Measurements from ENCODE around the gene FAM156B.
"Not testable (repeated sequence)": the region's sequence is repeated elsewhere in the genome, so short reads cannot be mapped to it uniquely, and the experiment has no call there.

DNA sequence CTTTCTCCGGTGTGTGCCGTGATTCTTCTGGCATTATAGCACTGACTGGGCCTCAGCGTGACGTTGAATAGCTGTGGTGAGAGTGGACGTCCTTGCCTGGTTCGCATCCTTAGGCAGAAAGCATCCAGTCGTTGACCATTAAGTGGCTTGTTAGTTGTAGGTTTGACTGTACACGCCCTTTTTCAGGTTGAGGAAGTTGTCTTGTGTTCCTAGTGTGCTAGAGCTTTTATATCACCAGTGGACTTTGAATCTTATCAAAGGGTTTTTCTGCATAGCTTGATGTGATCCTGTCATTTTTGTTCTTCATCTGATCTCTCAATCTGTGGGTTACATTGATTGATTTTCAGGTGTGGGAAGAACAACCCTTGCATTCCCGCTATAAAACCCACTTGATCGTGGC lies 8.4 kb downstream of the FAM156B start:
- not testable (repeated sequence) for TF ChIP-seq CTCF, POLR2A (IDR thresholded peaks at IDR 0.05)
